Measurements from ENCODE around the gene GIMAP8. TPM values are rescaled to one million over a fixed set of nuclear protein-coding genes. Genes with fewer than 3 reads are reported as not detected.

GIMAP8 gene
- total RNA-seq, 4 donors from 2014 or later, result 0.88 to 19.8 (median 5.2) TPM

DNA sequence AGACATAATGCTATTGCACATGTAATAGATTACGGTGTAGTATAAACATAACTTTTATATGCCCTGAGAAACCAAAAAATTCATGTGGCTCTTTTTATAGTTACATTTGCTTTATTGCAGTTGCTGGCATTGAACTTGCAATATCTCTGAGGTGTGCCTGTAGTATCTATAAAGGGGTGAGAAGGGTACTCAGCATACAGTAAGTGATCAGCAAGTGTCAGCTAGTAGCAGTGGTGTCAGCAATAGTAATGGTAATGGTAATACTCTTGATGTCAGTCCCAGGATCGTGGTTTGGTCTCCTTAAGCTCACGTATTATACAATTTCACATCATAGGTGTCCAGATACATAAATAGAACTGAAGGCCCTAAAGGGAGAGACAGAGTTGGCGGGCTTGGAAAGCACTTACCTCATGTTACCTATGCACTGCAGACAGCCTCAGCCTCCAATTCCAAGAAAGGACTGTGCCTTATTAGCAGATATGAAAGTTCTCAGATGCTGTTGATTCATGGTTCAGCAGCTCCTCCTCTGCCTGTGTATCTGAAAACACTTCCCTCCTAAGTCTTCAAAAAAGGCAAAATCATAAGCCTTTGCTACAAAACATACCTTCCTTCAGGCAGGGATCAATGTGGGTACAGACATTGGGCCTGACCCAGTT lies 57.6 kb downstream of the GIMAP8 start:
- Histone ChIP-seq H3K36me3 (no peaks in the 10 kb centered on the region), H3K27ac (peak overlapping the region in 2 of 4 donors; percentile 5 to 60), H3K4me3 (no peak overlapping the region), H3K9me3 (no peaks in the 10 kb centered on the region), H3K4me1 (peaks cover 0 to 4% (median 1%) of the 10 kb centered on the region in 4 donors), H3K27me3 (no peaks in the 10 kb centered on the region)
- DNase-seq, result no peak
- TF ChIP-seq POLR2A (IDR thresholded peaks at IDR 0.05), result no peak
- TF ChIP-seq, protein P1, sequence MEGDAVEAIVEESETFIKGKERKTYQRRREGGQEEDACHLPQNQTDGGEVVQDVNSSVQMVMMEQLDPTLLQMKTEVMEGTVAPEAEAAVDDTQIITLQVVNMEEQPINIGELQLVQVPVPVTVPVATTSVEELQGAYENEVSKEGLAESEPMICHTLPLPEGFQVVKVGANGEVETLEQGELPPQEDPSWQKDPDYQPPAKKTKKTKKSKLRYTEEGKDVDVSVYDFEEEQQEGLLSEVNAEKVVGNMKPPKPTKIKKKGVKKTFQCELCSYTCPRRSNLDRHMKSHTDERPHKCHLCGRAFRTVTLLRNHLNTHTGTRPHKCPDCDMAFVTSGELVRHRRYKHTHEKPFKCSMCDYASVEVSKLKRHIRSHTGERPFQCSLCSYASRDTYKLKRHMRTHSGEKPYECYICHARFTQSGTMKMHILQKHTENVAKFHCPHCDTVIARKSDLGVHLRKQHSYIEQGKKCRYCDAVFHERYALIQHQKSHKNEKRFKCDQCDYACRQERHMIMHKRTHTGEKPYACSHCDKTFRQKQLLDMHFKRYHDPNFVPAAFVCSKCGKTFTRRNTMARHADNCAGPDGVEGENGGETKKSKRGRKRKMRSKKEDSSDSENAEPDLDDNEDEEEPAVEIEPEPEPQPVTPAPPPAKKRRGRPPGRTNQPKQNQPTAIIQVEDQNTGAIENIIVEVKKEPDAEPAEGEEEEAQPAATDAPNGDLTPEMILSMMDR (IDR thresholded peaks at IDR 0.05), result no peak

DNA sequence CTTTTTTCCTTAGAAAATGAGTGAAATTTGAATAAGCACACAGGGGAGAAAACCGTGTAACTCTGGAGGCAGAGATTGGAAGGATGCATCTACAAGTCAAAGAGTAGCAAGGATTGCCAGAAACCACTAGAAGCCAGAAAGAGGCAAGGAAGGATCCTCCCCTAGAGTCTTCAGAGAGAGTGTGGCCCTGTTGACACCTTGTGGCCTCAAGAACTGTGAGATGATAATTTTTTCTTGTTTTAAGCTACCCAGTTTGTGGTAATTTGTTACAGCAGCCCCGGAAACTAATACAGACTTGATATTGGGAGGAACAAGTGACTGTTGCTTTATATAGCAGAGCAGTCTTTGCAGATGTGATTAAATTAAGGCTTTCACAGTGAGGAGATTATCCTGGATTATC lies 60.6 kb downstream of the GIMAP8 start:
- no peaks in the 10 kb centered on the region for H3K36me3 ChIP-seq
- no peaks in the 10 kb centered on the region for H3K27me3 ChIP-seq
- no peak overlapping the region for H3K4me3 ChIP-seq
- DNase-seq, result no peak
- no peaks in the 10 kb centered on the region for H3K4me1 ChIP-seq
- H3K9me3 ChIP-seq, result no peaks in the 10 kb centered on the region
- no peak overlapping the region for H3K27ac ChIP-seq
- TF ChIP-seq, protein P1 (IDR thresholded peaks at IDR 0.05), result no peak
- TF ChIP-seq POLR2A (IDR thresholded peaks at IDR 0.05), result no peak

DNA sequence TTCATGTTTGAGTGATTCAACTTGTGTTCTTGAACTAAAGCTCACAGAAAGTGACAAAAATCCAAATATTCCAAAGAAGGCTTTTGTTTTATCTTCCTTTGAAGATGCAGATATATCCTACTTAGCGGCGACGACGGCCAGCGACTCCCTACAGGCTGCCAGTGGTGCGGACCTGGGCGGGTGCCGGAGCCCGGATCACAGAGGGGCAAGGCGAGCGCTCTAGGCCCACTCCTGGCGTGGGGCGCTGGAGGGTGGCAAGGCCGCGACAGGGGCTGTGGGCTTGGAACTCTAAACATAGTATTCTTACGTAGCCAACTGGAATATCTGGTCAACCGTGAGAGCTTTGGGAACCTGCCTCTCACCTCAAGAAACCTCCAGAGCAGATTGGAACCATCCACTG lies 63.3 kb downstream of the GIMAP8 start:
- no peak for DNase-seq
- Histone ChIP-seq H3K4me3 (peak overlapping the region in 1 of 4 donors; percentile 50), H3K9me3 (no peaks in the 10 kb centered on the region), H3K36me3 (no peaks in the 10 kb centered on the region), H3K27me3 (no peaks in the 10 kb centered on the region), H3K27ac (peak overlapping the region; percentile 62 to 86 (median 76)), H3K4me1 (no peaks in the 10 kb centered on the region)
- TF ChIP-seq POLR2A (IDR thresholded peaks at IDR 0.05), result no peak
- TF ChIP-seq, protein P1 (IDR thresholded peaks at IDR 0.05), result no peak

DNA sequence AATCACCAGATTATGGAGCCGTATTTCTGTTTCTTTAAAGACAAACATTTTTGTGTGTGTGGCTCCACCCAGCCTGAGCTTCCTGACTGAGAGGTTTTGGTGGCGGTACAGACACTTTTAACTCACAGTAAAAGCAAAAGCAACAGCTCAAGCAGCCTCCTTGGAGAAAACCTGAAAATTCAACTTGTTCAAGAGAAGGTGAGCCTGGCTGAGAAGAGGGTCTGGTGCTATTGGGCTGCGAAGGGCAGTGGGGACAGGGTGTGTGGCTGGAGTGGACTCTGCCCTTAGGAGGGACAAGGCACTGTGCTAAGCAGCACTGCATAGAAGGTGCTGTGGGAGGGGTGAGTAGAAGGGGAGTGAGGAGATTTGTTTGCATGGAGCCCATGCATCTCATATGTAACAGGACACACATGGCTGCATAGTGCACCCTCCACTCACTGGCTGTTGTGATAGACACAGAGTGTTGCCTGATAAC lies 64.4 kb downstream of the GIMAP8 start, which contains the start of gene GIMAP7:
Gene GIMAP7 (plus strand): TSS at position 125 of the 475 bp plus-strand sequence. CDS start 5,103 bp downstream, outside the sequence.
- peak in 2 of 3 donors; percentile 47 to 73 for DNase-seq

DNA sequence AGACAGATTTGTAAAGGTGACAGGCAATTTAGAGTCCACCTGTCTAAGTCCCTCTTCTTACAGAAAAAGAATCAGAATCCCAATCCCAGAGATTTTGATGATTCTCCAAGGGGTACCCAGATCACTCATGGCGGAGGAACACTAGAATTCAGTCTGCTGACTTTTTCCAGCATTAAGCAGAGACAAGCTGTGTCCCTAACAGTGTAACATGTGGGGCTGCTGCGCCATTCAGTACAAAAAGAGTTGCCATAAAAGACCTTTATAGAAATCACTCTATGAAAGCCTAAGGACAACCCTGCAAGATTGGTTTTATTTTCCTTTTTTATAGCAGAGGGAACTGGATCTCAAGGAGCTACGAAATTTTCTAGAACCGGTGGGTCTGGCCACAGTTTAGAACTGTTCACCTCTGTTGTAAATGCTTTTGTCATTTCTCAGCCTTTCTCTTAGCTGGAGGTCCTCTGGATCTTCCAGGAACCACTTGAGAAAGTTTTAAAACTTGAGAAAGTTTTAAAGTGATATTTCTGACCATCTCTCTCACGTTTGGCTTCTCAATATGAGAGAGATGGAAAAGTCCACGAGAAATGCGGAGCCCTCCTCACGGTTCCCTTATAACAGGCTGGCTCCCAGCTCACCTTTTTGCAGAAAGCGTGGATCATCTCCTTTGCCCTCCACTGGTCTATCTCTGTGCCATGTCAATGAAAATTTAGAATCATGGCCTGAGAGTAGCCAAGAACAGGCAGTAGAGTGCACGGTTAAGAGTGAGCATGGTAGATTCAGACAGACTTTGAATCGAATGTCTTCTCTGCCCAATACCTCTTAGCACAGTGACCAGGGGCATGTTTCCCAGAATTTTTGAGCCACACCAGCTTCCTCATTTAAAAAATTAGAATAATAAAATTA lies 65.1 kb downstream of the GIMAP8 start:
- Histone ChIP-seq H3K4me3 (peak overlapping the region; percentile 32 to 52 (median 46)), H3K4me1 (no peaks in the 10 kb centered on the region), H3K27ac (peak overlapping the region; percentile 62 to 86 (median 76)), H3K27me3 (no peaks in the 10 kb centered on the region), H3K36me3 (no peaks in the 10 kb centered on the region), H3K9me3 (no peaks in the 10 kb centered on the region)
- TF ChIP-seq, protein P1 (IDR thresholded peaks at IDR 0.05), result no peak
- no peak for TF ChIP-seq POLR2A (IDR thresholded peaks at IDR 0.05)
- DNase-seq, result no peak

More for the DNA sequence above, 64.4 kb downstream of the GIMAP8 start, which contains the start of gene GIMAP7:
- H3K27ac ChIP-seq, result peak within 1 kb of the TSS; percentile 62 to 86 (median 76)
- no peaks in the 10 kb centered on the region for H3K9me3 ChIP-seq
- peak; percentile 35 to 56 for TF ChIP-seq POLR2A (IDR thresholded peaks at IDR 0.05)
- TF ChIP-seq, protein P1 (IDR thresholded peaks at IDR 0.05), result no peak
- no peaks in the 10 kb centered on the region for H3K36me3 ChIP-seq
- H3K4me1 ChIP-seq, result no peaks in the 10 kb centered on the region
- peak within 1 kb of the TSS; percentile 32 to 52 (median 46) for H3K4me3 ChIP-seq
- no peaks in the 10 kb centered on the region for H3K27me3 ChIP-seq
